T-helper 1 cell treated with Interleukin-12 subunit alpha and Interleukin-12 subunit beta and Interleukin-4 antibody, amounts not matched to agents 30 ng/mL and 1 ng/mL, for 36 hours (primary cell): ENCODE measurements around the gene SMC1B. TPM values are rescaled to one million over a fixed set of nuclear protein-coding genes. Genes with fewer than 3 reads are reported as not detected.
"Not testable (repeated sequence)": the region's sequence is repeated elsewhere in the genome, so short reads cannot be mapped to it uniquely, and the experiment has no call there.

Experiments used
- intact Hi-C: fragments of 100-400 bp; cut with micrococcal nuclease; formaldehyde crosslinking; loops from one replicate; pipeline ENCODE4 v1.15.1; 2024
- total RNA-seq: library from RNA; stranded (reverse); gene quantifications from 2 replicates; pipeline ENCODE4 v1.2.3, GENCODE V29; 2022

SMC1B gene, protein sequence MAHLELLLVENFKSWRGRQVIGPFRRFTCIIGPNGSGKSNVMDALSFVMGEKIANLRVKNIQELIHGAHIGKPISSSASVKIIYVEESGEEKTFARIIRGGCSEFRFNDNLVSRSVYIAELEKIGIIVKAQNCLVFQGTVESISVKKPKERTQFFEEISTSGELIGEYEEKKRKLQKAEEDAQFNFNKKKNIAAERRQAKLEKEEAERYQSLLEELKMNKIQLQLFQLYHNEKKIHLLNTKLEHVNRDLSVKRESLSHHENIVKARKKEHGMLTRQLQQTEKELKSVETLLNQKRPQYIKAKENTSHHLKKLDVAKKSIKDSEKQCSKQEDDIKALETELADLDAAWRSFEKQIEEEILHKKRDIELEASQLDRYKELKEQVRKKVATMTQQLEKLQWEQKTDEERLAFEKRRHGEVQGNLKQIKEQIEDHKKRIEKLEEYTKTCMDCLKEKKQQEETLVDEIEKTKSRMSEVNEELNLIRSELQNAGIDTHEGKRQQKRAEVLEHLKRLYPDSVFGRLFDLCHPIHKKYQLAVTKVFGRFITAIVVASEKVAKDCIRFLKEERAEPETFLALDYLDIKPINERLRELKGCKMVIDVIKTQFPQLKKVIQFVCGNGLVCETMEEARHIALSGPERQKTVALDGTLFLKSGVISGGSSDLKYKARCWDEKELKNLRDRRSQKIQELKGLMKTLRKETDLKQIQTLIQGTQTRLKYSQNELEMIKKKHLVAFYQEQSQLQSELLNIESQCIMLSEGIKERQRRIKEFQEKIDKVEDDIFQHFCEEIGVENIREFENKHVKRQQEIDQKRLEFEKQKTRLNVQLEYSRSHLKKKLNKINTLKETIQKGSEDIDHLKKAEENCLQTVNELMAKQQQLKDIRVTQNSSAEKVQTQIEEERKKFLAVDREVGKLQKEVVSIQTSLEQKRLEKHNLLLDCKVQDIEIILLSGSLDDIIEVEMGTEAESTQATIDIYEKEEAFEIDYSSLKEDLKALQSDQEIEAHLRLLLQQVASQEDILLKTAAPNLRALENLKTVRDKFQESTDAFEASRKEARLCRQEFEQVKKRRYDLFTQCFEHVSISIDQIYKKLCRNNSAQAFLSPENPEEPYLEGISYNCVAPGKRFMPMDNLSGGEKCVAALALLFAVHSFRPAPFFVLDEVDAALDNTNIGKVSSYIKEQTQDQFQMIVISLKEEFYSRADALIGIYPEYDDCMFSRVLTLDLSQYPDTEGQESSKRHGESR
- 0.44 TPM in 2 replicates for total RNA-seq

DNA sequence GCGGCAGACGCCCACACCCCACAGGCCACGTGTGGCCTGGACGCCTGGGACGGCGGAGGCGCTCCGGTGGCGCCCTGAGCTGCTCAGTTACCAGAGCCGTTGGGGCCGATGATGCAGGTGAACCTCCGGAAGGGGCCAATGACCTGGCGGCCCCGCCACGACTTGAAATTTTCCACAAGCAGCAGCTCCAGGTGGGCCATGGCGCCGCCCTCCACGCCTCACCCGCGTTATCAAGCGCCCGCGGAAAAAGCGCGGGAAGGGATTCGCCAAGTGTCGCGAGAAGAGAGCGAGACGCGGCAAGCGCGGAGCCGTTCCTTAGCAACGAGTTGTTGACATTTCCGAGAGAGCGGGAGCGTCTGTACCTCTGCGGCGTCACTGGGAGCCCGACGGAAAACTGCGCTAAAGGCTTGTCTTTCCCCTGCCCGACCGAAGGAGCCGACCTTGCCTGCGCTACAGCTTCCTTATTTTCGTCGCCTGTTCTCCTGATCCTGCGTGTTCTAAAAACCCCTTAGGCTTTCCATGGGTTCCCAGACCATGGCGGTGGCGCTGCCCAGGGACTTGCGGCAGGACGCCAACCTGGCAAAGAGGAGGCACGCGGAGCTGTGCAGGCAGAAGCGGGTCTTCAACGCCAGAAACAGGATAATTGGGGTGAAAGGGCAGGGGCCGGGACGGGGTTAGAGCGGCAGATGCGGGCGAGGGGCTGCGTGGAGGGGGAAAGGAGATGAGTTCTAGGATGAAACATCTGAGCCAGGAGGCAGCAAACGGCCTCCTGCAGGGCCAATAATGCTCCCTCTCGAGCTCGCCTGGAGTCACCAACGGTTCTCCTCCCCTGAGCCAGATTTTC is at the start of gene SMC1B, which contains the start of gene RIBC2:
Gene SMC1B, minus strand, starts transcription at position 232 of the 844 bp plus-strand sequence. Its CDS starts 32 bp downstream, at position 200.
Gene RIBC2, plus strand, starts transcription at position 326 of the 844 bp plus-strand sequence. Its CDS starts 194 bp downstream, at position 520.
- intact Hi-C loops, result loop anchor here (1.0 to 5.0 kb wide), 6 partner anchors 22 to 739 kb away; partner anchors contain the start of genes ATXN10, FAM118A and PPARA

DNA sequence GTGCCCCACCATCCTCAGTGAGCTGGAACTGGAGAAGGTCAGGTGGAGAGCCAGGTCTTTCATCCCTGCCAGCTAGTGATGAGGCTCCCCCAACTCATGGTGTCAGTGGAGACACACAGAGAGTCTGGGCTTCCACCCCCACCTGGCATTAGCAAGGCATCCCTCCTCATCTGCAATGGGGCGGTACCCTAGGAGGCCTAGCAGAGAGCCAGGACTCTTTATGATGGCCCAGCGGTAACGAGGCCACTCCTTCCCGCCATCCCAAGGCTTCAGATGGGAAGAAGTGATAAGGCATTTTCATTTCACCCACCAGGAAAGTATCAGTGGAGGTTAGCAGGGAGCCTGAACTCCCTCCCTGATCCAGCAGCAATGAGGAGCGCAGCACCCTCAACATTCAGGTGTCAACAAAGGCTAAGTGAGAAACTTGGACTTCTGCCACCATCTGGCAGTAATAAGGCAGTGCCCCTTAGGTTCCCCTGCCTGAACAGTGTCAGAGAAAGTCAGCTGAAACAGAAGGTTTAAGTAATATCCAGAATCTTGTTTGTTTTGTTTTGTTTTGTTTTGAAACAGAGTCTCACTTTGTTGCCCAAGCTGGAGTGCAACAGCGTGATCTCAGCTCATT is 48.7 kb upstream of the SMC1B start:
- intact Hi-C loops, result no loop called here

DNA sequence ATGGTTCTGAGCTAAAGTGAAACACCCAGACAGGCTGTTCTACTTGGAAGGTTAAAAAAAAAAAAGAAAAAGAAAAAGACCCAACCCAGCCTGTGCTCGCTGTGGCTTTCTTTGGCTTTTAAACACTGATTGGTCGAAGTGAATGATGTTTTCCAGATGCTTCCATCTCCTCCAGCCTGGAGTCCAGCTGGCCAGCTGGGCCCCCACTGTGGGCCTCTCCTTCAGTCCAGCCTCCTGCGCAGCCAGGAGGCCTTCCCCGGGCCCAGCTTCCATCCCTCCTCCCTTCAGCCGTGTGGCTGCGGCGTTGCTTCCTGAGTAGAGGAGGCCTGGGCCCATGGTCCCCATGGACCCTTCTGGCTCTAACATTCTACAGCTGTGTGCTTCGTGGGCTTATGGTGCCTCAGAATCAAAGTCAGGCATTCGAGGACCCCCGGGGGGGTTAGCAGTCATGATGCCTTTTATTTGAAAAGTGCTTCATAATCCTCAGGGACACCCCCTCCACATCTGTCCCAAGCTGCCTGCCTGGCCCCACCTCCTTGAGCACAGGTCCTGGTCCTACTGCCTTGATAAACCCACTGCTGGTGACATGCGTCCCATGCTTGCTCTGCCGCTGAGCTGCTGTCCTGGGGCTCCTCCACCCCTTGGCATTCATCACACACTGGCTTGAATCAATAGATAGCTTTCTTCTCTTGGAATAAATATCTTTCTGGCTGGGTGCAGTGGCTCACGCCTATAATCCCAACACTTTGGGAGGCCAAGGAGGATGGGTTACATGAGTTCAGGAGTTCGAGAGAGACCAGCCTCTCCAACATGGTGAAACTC is 47.1 kb upstream of the SMC1B start:
- intact Hi-C loops, result no loop called here

DNA sequence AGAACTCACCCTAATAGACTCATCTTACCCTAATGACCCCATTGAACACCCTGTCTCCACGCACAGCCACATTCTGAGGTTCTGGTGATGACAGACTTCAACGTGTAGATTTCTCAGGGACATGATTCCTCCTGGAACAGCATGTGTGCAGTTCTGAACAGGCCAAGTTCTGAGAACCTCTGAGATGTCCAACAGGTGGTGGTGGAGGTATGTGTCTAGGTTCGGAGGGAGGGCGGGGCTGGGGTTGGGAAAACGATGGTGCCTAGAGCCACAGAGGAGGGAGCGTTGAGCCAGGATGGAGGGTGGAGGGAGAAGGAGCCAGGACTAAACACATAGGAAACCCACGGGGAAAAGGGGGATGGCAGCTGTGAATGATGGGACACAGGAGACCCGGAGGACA is 45.8 kb upstream of the SMC1B start:
- intact Hi-C loops, result loop anchor here (10.0 kb wide), 1 partner anchor 414 kb away; no protein-coding TSS in a partner anchor

DNA sequence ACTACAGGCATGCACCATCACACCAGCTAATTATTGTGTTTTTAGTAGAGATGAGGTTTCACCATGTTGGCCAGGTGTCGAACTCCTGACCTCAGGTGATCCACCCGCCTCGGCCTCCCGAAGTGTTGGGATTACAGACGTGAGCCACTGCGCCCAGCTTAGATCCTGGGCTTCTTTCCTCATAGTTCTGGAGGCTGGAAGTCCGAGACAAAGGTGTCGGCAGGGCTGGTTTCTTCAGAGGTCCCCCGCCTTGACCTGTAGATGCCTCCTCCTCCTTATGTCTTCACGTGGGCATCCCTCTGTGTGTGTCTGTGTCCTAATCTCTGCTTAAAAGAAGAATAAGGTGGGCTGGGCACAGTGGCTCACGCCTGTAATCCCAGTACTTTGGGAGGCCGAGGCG is 45.1 kb upstream of the SMC1B start:
- intact Hi-C loops, result loop anchor here (10.0 kb wide), 1 partner anchor 414 kb away; no protein-coding TSS in a partner anchor

DNA sequence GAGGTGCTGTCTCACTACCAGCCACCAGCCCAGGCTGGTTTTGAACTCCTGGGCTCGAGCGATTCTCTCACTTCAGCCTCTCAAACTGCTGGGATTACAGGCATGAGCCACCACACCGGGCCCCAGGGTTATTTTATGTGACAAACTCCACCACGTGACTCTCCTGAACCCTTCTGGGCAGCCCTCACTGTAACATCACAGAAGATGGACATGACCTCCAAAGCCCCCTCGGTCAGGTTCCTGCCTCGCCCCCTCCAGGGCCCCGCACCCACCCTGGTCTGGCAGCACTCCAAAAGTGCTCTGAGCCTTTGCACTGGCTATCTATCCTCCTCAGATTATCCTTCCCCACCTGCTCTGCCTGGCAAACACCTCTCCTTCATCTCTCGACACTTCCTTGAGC is 43.4 kb upstream of the SMC1B start:
- intact Hi-C loops, result loop anchor here (10.0 kb wide), 1 partner anchor 412 kb away; no protein-coding TSS in a partner anchor

DNA sequence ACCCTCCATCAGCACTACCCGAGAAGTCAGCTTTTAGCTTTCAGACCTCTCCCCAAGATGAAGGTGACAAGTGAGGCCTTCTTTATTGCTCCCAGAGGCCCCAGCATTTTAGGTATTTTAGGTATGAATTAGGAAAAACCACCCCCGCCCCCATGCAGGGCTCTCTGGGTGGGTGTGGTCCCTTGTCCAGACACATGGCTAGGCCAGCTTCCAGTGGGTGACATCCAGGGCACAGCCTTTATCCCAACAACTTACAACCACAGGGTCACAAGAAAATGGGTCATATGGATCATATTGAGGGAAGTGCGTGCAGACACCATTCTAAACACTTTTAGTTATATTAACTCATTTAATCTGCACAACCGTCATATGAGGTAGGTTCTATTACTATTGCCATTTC is 42.2 kb upstream of the SMC1B start:
- intact Hi-C loops, result loop anchor here (10.0 kb wide), 1 partner anchor 411 kb away; no protein-coding TSS in a partner anchor

DNA sequence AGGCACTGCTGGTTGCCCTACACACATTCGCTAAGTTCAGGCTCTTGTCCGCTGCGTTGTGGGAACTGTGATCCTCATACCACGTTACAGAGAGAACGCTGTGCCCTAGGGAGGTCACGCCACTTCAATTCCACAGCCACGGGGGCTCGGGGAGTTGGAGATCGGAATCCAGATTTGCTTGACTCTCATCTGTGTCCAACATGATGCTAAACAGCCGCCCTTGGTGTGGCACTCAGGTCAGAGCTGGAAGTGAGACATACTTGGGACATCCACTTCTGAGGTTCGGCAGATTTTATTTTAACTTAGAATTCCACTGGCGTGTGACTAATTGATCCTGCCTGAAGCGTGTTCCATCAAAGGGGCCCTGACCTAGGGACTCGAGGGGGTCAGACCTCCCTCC is 41.8 kb upstream of the SMC1B start:
- intact Hi-C loops, result loop anchor here (10.0 kb wide), 1 partner anchor 410 kb away; no protein-coding TSS in a partner anchor

DNA sequence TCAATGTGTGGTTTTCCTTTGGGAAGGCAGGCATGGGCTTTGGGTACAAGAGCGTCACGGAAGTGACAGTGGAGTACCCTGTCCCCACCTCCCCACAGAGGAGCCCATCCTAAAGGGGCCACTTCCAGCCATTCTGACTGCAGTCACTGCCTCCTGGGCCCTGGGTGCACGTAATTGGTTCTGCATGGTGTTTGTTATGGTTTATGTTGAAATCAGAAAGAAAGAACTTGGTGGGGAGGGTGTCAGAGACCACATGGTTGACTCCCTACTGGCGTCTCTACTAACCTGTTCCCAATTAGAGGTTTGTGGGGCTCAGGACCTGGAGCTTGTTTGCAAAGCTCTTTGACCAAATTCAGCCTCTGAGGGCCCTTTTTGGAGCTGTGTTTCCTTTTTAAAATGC is 40.9 kb upstream of the SMC1B start:
- intact Hi-C loops, result loop anchor here (10.0 kb wide), 1 partner anchor 409 kb away; no protein-coding TSS in a partner anchor

DNA sequence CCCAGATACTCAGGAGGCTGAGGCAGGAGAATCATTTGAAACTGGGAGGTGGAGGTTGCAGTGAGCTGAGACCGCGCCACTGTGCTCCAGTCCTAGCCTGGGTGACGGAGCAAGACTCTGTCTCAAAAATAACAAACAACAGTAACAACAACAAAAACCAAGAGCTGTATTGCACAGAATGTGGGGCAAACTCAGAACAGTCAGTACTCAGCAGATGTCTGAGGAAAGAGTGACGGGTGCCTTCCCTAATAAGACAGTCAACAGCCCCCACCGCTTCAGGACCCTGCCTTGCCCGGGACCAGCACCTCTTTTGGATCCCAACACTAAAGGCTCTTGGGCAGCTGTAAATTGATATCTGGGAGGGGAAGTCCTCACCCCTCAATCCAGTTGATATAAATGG is 40.4 kb upstream of the SMC1B start:
- intact Hi-C loops, result loop anchor here (10.0 kb wide), 1 partner anchor 409 kb away; no protein-coding TSS in a partner anchor

DNA sequence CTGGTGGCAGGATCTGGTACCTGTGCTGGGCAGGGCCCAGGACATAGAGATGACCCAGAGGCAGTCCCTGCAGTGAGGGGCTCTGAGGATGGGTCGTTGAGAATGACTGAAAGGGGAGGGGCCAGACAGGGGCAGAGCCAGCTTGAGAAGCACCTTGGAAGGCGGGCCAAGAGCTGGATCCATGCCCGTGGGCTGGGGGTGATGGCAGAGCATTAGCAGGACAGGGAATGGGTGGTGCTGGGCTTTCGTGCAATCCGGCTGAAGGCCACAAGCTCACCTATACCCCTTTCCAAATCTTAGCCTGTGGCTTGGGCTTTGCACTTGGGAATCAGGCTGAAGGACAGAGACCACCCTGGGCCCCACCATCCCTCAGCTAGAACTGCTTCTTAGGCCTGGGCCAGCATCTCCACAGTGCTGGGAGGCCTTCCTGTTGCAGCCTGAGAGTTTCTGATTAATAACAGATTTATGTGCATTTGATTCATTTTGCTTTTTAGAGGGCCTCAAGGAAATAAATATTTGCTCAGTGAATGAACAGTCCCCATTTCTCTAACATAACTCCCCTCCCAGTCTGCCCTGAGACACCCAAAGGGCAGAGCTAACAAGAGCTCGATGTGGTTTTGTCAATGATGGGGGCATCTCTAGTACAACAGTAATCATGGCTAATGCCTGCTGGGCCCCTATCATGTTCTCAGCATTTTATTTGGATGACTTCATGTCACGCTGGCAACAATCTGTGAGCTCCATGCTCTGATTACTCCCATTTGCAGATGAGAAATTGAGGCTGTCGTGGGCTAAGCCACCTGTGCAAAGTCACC is 39.4 kb upstream of the SMC1B start:
- intact Hi-C loops, result loop anchor here (10.0 kb wide), 1 partner anchor 408 kb away; no protein-coding TSS in a partner anchor

DNA sequence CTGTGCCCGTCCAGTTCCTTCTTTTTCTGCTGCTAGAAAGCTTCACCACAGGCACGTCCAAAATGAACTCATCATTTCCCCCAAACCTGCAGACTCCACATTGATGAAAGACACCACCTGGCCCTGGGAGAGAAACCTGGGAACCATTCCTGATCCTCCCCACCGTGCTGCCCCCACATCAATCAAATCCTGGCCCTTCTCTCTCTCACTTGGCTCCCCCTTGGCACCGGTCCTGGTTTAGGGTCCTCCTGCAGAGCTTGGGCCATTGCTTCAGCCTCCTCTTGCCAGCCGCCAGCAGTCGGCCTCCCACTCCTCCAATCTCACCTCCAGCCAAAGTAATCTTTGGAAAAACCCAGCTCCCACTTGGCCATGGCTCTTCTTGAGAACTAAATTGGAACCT is 38.6 kb upstream of the SMC1B start:
- intact Hi-C loops, result loop anchor here (10.0 kb wide), 1 partner anchor 407 kb away; no protein-coding TSS in a partner anchor

DNA sequence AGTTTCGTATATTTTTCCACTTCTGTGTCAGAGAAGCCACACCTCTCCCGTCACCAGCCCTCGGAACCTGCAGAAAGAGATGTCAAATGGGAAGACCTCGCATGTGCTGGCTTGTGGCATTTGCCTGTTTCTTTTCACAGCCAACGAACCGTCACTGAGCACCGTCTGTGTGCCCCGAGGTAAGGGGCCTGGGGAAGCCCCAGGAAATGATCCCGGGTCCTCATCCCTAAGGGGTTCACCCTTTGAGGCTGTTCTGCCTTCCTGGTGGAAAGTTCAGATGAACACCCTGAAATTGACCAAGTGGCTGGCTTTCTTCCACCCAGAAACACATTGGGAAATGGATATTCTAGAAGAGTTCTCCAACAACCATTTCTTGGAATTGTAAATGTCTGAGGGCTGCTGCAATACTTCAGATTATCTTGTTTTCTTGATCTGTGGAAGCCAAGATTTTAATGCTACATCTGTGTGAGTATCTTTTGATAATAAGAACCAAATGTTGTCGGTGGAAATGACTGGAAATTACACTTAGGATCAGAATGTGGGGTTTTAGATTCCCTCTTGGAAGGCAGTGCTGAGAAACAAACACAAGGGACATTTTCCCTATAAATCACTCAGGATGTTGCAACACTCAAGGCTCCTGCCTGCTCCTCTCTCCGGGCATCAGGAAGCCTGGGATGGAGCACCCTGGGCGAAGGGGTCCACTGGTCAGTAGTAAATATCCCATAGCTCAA is 37.7 kb upstream of the SMC1B start:
- intact Hi-C loops, result loop anchor here (10.0 kb wide), 1 partner anchor 406 kb away; no protein-coding TSS in a partner anchor

DNA sequence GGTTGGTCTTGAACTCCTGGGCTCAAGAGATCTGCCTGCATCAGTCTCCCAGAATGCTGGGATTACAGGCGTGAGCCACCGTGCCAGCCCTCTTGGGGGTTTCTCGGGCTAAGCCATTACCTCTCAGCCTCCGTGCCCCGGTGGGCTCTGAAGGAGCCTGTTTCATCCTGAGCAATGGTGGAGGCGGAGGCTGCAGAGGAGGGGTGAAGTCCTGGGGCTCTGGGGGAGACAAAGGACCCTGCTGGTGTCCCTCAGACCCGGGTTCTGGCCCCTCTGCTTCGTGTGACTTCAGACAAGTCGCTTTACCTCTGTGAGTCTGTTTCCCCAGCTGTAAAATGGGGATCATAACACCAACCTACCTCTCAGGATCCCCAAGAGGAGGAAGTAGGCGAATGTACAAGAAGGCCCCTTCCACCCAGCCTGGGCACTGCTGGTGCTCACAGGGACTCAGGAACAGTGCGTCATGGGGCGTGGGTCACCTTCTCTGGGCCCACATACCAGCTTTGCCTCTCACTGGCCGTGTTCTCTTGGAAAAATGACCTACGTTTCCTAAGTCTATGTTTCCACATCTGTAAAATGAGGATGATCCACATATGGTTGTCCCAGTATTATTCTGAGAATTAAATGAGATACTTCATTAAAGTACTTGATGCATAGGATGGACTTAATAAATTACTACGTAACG is 36.8 kb upstream of the SMC1B start:
- intact Hi-C loops, result loop anchor here (10.0 kb wide), 1 partner anchor 405 kb away; no protein-coding TSS in a partner anchor

DNA sequence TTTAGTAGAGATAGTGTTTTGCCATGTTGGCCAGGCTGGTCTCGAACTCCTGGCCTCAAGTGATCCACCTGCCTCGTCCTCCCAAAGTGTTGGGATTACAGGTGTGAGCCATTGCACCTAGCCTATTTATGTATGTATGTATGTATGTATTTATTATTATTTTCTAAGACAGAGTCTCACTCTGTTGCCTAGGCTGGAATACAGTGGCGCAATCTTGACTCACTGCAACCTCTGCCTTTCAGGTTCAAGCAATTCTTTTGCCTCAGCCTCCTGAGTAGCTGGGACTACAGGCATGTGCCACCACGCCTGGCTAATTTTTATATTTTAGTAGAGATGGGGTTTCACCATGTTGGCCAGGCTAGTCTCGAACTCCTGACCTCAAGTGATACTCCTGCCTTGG is 36.0 kb upstream of the SMC1B start:
- intact Hi-C loops, result not testable (repeated sequence)

DNA sequence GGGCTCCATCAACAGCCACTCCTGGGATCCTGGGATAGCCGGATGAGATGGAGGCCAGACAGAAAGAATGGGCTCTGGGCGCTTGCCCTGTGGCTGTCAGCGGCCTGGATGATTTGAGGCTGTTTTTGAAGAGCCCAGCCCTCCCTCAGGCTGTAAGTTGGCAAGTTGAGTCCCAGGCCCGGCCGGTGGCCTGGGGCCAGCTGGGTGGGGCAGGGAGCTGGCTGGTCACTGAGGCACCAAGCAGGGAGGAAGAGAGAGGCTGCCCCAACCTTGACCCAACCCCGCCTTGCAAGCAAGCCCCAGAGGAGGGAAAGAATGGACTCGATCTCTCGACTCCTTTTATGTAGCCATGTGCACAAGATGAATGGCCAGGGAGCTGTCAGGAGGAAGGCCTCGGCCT is 35.0 kb upstream of the SMC1B start:
- intact Hi-C loops, result no loop called here
